GM23338 (cell line): Measurements from ENCODE around the gene EHD4.

Experiments used
- CREB1 ChIP-seq: fragments of 250-450 bp; sonication (Bioruptor Pico); IDR thresholded peaks from 2 replicates; pipeline ENCODE4 v1.5.0; 2020; ENCODE audit warnings: low read depth, mild to moderate bottlenecking, moderate library complexity
- EZH2 ChIP-seq: fragments of 200-600 bp; sonication (generic); IDR thresholded peaks from one replicate; pipeline ENCODE4 v1.8.0; 2017; ENCODE audit warnings: antibody characterized with exemption, mild to moderate bottlenecking, low read depth; ENCODE audit not compliant: unreplicated experiment
- EZH2phosphoT487 ChIP-seq: fragments of 200-600 bp; sonication (generic); IDR thresholded peaks from one replicate; pipeline ENCODE4 v1.8.1; 2018; ENCODE audit warnings: antibody characterized with exemption; ENCODE audit not compliant: unreplicated experiment
- JUNB ChIP-seq: IDR thresholded peaks from one replicate; pipeline ENCODE4 v1.6.1; 2016; ENCODE audit warnings: antibody characterized with exemption; ENCODE audit not compliant: unreplicated experiment
- POLR2AphosphoS5 ChIP-seq: IDR thresholded peaks from 2 replicates; pipeline ENCODE4 v1.6.1; 2016; ENCODE audit warnings: antibody characterized with exemption, low read depth
- ZNF114 ChIP-seq: fragments of 250-450 bp; sonication (Bioruptor Pico); IDR thresholded peaks from 2 replicates; pipeline ENCODE4 v1.5.0; 2020; ENCODE audit warnings: mild to moderate bottlenecking, moderate library complexity
- TF ChIP-seq, protein P1 (sequence below), 2 experiments: fragments of 200-600 bp in 1 of 2; sonication (generic) in 1 of 2; conservative IDR thresholded peaks; 2 replicates each; pipeline versions ENCODE4 v1.5.1 to v1.6.1; 2016 to 2017; ENCODE audit warnings: antibody characterized with exemption in 2 of 2, low read depth in 2 of 2, mild to moderate bottlenecking in 2 of 2, moderate library complexity in 1 of 2
- TF ChIP-seq, protein P2 (sequence below): IDR thresholded peaks from one replicate; pipeline ENCODE4 v1.6.1; 2018; ENCODE audit warnings: antibody characterized with exemption; ENCODE audit not compliant: unreplicated experiment
- TF ChIP-seq, protein P3 (sequence below): IDR thresholded peaks from 2 replicates; pipeline ENCODE4 v1.6.1; 2016; ENCODE audit warnings: antibody characterized with exemption
- TF ChIP-seq, protein P4 (sequence below): fragments of 250-450 bp; sonication (Bioruptor Pico); IDR thresholded peaks from 2 replicates; pipeline ENCODE4 v1.5.0; 2020; ENCODE audit warnings: mild to moderate bottlenecking, moderate library complexity

DNA sequence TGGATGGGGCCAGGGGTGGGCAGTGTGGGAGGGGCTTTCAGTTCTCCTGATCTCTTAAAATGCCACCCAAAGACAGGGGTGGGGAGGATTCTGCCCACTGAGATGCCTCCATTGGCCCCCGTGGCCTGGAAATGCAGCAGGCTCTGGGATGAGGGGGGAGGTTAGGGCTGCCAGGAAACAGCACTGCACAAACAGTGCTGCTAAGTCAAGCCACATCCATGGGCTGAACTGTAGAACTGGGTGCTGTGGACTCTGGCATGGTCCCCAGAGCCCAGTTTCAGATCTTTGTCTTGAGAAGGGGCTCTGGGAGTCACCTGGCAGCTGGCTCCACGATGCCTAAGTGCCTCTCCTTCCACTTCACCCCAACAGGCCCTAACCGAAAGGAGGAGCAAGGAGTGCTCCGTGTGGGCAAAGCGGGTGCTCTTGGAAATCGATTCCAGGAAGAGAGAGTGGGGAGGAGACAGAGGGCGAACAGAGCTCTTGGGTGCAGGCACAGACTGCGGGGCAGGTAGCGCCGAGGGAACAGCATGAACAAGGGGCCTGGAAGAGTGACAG, 40.6 kb upstream of the EHD4 start:
- TF ChIP-seq, protein P1, sequence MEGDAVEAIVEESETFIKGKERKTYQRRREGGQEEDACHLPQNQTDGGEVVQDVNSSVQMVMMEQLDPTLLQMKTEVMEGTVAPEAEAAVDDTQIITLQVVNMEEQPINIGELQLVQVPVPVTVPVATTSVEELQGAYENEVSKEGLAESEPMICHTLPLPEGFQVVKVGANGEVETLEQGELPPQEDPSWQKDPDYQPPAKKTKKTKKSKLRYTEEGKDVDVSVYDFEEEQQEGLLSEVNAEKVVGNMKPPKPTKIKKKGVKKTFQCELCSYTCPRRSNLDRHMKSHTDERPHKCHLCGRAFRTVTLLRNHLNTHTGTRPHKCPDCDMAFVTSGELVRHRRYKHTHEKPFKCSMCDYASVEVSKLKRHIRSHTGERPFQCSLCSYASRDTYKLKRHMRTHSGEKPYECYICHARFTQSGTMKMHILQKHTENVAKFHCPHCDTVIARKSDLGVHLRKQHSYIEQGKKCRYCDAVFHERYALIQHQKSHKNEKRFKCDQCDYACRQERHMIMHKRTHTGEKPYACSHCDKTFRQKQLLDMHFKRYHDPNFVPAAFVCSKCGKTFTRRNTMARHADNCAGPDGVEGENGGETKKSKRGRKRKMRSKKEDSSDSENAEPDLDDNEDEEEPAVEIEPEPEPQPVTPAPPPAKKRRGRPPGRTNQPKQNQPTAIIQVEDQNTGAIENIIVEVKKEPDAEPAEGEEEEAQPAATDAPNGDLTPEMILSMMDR (conservative IDR thresholded peaks at IDR 0.05; ENCODE audit: low read depth in 2 of 2): no peak
- TF ChIP-seq EZH2 (no peak), POLR2AphosphoS5 (no peak), CREB1 (CRISPR knock-in tag) (no peak), JUNB (no peak), EZH2phosphoT487 (no peak), ZNF114 (CRISPR knock-in tag) (no peak)
- TF ChIP-seq, protein P2, sequence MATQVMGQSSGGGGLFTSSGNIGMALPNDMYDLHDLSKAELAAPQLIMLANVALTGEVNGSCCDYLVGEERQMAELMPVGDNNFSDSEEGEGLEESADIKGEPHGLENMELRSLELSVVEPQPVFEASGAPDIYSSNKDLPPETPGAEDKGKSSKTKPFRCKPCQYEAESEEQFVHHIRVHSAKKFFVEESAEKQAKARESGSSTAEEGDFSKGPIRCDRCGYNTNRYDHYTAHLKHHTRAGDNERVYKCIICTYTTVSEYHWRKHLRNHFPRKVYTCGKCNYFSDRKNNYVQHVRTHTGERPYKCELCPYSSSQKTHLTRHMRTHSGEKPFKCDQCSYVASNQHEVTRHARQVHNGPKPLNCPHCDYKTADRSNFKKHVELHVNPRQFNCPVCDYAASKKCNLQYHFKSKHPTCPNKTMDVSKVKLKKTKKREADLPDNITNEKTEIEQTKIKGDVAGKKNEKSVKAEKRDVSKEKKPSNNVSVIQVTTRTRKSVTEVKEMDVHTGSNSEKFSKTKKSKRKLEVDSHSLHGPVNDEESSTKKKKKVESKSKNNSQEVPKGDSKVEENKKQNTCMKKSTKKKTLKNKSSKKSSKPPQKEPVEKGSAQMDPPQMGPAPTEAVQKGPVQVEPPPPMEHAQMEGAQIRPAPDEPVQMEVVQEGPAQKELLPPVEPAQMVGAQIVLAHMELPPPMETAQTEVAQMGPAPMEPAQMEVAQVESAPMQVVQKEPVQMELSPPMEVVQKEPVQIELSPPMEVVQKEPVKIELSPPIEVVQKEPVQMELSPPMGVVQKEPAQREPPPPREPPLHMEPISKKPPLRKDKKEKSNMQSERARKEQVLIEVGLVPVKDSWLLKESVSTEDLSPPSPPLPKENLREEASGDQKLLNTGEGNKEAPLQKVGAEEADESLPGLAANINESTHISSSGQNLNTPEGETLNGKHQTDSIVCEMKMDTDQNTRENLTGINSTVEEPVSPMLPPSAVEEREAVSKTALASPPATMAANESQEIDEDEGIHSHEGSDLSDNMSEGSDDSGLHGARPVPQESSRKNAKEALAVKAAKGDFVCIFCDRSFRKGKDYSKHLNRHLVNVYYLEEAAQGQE: no peak
- TF ChIP-seq, protein P3, sequence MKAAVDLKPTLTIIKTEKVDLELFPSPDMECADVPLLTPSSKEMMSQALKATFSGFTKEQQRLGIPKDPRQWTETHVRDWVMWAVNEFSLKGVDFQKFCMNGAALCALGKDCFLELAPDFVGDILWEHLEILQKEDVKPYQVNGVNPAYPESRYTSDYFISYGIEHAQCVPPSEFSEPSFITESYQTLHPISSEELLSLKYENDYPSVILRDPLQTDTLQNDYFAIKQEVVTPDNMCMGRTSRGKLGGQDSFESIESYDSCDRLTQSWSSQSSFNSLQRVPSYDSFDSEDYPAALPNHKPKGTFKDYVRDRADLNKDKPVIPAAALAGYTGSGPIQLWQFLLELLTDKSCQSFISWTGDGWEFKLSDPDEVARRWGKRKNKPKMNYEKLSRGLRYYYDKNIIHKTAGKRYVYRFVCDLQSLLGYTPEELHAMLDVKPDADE: no peak
- TF ChIP-seq, protein P4, sequence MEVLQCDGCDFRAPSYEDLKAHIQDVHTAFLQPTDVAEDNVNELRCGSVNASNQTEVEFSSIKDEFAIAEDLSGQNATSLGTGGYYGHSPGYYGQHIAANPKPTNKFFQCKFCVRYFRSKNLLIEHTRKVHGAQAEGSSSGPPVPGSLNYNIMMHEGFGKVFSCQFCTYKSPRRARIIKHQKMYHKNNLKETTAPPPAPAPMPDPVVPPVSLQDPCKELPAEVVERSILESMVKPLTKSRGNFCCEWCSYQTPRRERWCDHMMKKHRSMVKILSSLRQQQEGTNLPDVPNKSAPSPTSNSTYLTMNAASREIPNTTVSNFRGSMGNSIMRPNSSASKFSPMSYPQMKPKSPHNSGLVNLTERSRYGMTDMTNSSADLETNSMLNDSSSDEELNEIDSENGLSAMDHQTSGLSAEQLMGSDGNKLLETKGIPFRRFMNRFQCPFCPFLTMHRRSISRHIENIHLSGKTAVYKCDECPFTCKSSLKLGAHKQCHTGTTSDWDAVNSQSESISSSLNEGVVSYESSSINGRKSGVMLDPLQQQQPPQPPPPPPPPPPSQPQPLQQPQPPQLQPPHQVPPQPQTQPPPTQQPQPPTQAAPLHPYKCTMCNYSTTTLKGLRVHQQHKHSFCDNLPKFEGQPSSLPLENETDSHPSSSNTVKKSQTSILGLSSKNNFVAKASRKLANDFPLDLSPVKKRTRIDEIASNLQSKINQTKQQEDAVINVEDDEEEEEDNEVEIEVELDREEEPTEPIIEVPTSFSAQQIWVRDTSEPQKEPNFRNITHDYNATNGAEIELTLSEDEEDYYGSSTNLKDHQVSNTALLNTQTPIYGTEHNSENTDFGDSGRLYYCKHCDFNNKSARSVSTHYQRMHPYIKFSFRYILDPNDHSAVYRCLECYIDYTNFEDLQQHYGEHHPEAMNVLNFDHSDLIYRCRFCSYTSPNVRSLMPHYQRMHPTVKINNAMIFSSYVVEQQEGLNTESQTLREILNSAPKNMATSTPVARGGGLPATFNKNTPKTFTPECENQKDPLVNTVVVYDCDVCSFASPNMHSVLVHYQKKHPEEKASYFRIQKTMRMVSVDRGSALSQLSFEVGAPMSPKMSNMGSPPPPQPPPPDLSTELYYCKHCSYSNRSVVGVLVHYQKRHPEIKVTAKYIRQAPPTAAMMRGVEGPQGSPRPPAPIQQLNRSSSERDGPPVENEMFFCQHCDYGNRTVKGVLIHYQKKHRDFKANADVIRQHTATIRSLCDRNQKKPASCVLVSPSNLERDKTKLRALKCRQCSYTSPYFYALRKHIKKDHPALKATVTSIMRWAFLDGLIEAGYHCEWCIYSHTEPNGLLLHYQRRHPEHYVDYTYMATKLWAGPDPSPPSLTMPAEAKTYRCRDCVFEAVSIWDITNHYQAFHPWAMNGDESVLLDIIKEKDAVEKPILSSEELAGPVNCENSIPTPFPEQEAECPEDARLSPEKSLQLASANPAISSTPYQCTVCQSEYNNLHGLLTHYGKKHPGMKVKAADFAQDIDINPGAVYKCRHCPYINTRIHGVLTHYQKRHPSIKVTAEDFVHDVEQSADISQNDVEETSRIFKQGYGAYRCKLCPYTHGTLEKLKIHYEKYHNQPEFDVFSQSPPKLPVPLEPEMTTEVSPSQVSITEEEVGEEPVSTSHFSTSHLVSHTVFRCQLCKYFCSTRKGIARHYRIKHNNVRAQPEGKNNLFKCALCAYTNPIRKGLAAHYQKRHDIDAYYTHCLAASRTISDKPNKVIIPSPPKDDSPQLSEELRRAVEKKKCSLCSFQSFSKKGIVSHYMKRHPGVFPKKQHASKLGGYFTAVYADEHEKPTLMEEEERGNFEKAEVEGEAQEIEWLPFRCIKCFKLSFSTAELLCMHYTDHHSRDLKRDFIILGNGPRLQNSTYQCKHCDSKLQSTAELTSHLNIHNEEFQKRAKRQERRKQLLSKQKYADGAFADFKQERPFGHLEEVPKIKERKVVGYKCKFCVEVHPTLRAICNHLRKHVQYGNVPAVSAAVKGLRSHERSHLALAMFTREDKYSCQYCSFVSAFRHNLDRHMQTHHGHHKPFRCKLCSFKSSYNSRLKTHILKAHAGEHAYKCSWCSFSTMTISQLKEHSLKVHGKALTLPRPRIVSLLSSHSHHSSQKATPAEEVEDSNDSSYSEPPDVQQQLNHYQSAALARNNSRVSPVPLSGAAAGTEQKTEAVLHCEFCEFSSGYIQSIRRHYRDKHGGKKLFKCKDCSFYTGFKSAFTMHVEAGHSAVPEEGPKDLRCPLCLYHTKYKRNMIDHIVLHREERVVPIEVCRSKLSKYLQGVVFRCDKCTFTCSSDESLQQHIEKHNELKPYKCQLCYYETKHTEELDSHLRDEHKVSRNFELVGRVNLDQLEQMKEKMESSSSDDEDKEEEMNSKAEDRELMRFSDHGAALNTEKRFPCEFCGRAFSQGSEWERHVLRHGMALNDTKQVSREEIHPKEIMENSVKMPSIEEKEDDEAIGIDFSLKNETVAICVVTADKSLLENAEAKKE (CRISPR knock-in tag): no peak
